22Rv1 (cell line): ENCODE measurements around the gene RHOC.

Experiments used
- ZFX ChIP-seq: fragments of 450-650 bp; IDR thresholded peaks from 2 replicates; pipeline ENCODE4 v1.6.1; 2017; ENCODE audit warnings: antibody characterized with exemption, borderline replicate concordance
- TF ChIP-seq, protein P1 (sequence below): fragments of 450-650 bp; IDR thresholded peaks from 2 replicates; pipeline ENCODE4 v1.5.1; 2017; ENCODE audit warnings: mild to moderate bottlenecking

DNA sequence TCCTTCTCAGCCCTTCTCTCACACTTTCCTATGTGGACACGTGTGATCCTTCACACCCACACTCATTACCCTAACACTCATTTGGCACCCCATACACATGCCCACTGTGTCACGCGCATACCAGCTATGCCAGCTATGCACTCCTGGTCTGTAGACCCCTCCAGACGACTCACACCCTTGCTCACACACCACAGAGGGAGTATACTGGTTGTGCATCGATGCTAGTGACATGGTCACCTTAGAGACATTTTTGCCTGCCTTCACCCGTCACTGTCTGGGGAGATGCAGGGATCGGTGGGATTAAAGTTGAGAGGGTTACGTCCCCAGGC is 16.5 kb upstream of the RHOC start:
- TF ChIP-seq, protein P1, sequence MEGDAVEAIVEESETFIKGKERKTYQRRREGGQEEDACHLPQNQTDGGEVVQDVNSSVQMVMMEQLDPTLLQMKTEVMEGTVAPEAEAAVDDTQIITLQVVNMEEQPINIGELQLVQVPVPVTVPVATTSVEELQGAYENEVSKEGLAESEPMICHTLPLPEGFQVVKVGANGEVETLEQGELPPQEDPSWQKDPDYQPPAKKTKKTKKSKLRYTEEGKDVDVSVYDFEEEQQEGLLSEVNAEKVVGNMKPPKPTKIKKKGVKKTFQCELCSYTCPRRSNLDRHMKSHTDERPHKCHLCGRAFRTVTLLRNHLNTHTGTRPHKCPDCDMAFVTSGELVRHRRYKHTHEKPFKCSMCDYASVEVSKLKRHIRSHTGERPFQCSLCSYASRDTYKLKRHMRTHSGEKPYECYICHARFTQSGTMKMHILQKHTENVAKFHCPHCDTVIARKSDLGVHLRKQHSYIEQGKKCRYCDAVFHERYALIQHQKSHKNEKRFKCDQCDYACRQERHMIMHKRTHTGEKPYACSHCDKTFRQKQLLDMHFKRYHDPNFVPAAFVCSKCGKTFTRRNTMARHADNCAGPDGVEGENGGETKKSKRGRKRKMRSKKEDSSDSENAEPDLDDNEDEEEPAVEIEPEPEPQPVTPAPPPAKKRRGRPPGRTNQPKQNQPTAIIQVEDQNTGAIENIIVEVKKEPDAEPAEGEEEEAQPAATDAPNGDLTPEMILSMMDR = no peak
- no peak for TF ChIP-seq ZFX
